Coronary artery (tissue), 2 donors: ENCODE results near the gene COQ7.
A peak's percentile ranks its signal among the peaks of the same experiment; 100 is the strongest.

Experiments used
- DNase-seq: peaks from one replicate; pipeline ENCODE4 v3.0.0-alpha.2; 2017; ENCODE audit warnings: low spot score
- H3K27ac ChIP-seq, 2 donors: fragments of 200-600 bp; sonication (generic); one replicate each; pipeline ENCODE4 v1.5.1; 2016 to 2019
- H3K4me3 ChIP-seq: fragments of 200-600 bp; sonication (generic); 2 replicates; pipeline ENCODE4 v1.5.1; 2016; ENCODE audit warnings: mild to moderate bottlenecking, moderate library complexity
- TF ChIP-seq, protein P1 (sequence below): fragments of 200-600 bp; sonication (generic); IDR thresholded peaks from one replicate; pipeline ENCODE4 v1.5.1; 2019; ENCODE audit warnings: antibody characterized with exemption

The COQ7 gene

GRCh38 chr16:19040400-19040799, 27.0 kb upstream of the COQ7 start:
- no peak for DNase-seq
- H3K4me3 ChIP-seq = no peak overlapping the region
- H3K27ac ChIP-seq = no peak overlapping the region
- TF ChIP-seq, protein P1, sequence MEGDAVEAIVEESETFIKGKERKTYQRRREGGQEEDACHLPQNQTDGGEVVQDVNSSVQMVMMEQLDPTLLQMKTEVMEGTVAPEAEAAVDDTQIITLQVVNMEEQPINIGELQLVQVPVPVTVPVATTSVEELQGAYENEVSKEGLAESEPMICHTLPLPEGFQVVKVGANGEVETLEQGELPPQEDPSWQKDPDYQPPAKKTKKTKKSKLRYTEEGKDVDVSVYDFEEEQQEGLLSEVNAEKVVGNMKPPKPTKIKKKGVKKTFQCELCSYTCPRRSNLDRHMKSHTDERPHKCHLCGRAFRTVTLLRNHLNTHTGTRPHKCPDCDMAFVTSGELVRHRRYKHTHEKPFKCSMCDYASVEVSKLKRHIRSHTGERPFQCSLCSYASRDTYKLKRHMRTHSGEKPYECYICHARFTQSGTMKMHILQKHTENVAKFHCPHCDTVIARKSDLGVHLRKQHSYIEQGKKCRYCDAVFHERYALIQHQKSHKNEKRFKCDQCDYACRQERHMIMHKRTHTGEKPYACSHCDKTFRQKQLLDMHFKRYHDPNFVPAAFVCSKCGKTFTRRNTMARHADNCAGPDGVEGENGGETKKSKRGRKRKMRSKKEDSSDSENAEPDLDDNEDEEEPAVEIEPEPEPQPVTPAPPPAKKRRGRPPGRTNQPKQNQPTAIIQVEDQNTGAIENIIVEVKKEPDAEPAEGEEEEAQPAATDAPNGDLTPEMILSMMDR = no peak

DNA sequence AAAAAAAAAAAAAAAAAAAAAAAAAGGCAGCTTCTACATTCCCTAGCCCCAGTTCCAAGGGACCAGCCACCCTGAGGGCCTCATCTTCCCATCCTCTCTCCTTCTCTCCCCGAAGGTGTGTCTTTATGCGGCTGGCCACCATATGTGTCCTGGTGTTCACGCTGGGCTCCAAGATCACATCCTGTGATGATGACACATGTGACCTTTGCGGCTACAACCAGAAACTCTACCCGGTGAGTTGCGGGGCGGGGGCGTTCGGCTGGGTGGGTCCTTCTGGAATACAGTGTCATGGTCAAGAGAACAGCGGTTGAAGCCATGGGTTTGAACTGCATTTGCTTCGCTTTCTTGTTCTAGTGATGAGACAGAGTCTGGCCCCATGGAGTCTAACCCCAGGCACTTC, 22.6 kb upstream of the COQ7 start:
- H3K27ac ChIP-seq = no peak overlapping the region
- no peak for DNase-seq
- H3K4me3 ChIP-seq = no peak overlapping the region
- TF ChIP-seq, protein P1 = no peak

- TF ChIP-seq, protein P1 = no peak
- no peak for DNase-seq
- no peak overlapping the region for H3K4me3 ChIP-seq
- no peak overlapping the region for H3K27ac ChIP-seq
Measured at GRCh38 chr16:19046062-19046461, 21.4 kb upstream of the COQ7 start.

DNA sequence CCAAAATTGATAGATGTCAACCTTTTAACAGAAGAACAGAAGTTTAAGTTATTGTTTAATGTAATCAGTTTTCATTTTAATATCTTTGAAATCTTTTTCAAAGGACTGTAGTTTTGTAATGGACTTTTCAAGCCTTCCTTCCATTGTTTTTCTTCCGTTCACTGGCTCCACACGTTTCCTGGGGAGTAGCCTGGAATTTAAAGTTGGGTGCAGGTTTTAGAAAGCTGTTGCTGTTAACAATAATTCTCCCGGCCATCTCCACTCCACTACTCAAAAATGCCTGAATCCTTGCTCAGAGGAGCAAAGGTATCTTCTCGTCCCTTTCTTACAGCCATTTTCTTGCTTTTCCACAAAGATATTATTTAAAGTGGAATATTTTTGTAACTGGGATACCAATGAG, 4.7 kb upstream of the COQ7 start:
- no peak overlapping the region for H3K27ac ChIP-seq
- TF ChIP-seq, protein P1 = no peak
- H3K4me3 ChIP-seq = no peak overlapping the region
- no peak for DNase-seq

DNA sequence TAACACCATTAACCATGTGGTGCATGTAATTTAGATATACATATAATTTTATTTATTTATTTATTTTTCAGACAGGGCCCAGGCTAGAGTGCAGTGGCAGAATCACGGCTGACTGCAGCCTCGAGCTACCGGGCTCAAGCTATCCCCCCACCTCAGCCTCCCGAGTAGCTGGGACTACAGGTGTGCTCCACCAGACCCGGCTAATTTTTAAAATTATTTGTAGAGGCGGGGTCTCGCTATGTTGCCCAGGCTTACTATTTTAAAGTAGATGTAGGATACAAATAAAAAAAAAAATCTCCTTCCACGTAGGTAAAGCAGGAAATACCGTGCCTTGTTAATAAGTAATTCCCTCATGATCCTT, 446 bp upstream of the COQ7 start:
- peak overlapping the region; percentile 93 to 96 for H3K27ac ChIP-seq
- H3K4me3 ChIP-seq = peak overlapping the region; percentile 77
- DNase-seq = no peak
- TF ChIP-seq, protein P1 = no peak

GRCh38 chr16:19068237-19068815, 912 bp downstream of the COQ7 start:
- Histone ChIP-seq H3K4me3 (peak overlapping the region; percentile 77), H3K27ac (peak overlapping the region; percentile 93 to 96)
- DNase-seq = no peak
- TF ChIP-seq, protein P1 = no peak

DNA sequence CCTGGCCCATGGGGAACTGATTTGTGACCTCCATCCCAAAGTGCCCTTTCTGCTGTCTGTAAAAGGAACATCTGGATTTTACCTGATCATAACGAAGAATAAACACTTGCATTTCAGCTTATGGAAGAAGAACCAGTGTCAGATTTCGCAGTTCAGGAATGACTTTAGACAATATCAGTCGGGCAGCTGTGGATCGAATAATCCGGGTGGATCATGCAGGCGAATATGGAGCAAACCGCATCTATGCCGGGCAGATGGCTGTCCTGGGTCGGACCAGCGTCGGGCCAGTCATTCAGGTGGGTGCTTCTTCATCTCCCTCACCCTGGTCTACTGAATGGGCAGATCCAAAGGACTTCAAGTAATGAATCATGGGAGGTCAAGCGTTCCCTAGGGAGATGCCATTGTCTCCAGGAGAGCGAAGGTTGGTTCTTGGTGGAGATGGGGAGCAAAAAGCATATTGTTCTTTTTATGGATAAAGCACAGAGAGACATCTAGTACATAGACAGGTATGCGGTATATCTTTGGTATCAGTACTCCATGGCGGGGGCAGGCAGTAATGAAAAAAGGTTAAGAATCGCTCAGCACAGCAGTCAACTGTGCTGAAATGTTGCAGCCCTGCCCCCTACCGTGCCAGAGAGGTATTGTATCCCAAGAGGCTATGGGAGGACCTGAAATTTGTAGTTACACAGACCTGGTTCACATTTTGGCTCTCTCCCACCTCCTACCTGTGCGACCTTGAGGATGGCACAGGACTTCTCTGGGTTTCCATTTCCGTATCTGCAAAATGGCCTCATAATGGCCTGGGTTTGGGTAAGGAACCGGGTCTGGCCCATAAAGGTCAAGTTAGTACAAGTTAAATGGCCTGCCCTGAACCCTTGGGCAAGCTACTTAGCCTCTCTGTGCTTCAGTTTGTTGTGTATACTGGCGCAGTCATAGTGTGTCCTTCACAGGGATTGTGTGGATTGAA, 4.7 kb downstream of the COQ7 start:
- DNase-seq = no peak
- Histone ChIP-seq H3K4me3 (no peak overlapping the region), H3K27ac (no peak overlapping the region)
- TF ChIP-seq, protein P1 = peak; percentile 36
